AG08395 (cell line): ENCODE measurements around the gene TBX10.
"Not testable (repeated sequence)": the region's sequence is repeated elsewhere in the genome, so short reads cannot be mapped to it uniquely, and the experiment has no call there.

ENCODE experiments used
- DNase-seq: peaks from one replicate; pipeline ENCODE4 v3.0.0; 2012; ENCODE audit warnings: mixed read lengths, low spot score

Gene TBX10

DNA sequence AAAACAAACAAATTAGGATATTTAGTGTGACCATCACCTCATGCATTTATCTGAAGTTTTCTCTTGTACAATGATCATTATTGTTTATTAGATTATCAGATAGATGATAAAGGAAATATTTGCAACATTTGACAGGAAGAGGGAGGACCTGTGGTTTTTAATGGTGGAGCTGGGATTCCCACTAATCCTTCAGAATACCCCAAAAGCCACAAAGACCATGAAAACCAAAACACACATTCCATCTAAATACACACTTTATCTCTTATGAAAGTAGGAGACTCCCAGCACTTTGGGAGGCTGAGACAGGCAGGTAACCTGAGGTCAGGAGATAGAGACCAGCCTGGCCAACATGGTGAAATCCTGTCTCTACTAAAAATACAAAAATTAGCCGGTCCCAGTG, 40.4 kb downstream of the TBX10 start:
- DNase-seq, result no peak

DNA sequence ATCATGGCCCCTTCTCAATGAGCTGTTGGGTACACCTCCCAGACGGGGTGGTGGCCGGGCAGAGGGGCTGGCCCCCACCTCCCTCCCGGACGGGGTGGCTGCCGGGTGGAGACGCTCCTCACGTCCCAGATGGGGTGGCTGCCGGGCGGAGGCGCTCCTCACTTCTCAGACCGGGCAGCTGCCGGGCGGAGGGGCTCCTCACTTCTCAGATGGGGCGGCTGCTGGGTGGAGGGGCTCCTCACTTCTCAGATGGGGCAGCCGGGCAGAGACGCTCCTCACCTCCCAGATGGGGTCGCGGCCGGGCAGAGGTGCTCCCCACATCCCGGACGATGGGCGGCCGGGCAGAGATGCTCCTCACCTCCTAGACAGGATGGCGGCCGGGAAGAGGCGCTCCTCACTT, 41.6 kb downstream of the TBX10 start:
- DNase-seq, result not testable (repeated sequence)

DNA sequence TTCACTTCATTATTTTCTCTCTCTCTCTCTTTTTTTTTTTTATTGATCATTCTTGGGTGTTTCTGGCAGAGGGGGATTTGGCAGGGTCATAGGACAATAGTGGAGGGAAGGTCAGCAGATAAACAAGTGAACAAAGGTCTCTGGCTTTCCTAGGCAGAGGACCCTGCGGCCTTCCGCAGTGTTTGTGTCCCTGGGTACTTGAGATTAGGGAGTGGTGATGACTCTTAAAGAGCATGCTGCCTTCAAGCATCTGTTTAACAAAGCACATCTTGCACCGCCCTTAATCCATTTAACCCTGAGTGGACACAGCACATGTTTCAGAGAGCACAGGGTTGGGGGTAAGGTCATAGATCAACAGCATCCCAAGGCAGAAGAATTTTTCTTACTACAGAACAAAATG, 42.1 kb downstream of the TBX10 start:
- DNase-seq, result not testable (repeated sequence)

DNA sequence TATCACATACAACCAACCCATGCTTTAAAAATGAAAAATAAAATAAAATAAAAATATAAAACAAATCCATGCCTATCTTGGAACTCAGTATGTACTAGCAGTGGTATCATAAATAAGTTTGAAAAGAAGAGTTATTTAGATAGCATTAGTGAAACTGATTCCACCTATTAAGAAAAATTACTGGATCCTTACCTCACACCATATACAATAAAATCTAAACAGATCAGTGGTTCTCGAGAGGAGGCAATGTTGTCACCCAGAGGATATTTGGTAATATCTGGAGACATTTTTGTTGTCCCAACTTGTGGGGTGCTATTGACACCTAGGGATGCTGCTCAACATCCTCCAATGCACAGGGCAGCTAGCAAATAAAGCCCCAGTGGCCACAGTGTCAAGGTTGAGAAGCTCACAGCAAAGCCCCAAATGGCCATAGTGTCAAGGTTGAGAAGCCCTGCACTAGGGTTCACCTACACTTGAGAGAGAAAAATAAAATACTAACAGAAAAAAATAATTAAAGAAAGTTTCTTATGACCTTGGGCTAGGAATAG, 42.7 kb downstream of the TBX10 start:
- DNase-seq, result no peak

DNA sequence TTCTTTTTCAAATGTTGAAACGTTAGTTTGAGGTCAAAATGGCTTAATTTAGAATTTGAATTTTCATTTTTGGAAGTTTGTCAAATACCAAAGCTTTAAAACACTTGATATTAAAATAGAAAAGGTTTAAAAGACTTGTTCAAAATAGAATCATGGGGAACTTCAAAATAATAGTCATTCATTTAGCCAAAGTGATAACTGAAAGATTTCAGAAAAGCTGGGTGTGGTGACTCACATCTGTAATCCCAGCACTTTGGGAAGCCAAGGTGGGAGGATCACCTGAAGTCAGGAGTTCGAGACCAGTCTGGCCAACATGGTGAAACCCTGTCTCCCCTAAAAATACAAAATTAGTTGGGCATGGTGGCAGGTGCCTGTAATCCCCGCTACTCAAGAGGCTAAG, 45.1 kb downstream of the TBX10 start:
- DNase-seq, result no peak

DNA sequence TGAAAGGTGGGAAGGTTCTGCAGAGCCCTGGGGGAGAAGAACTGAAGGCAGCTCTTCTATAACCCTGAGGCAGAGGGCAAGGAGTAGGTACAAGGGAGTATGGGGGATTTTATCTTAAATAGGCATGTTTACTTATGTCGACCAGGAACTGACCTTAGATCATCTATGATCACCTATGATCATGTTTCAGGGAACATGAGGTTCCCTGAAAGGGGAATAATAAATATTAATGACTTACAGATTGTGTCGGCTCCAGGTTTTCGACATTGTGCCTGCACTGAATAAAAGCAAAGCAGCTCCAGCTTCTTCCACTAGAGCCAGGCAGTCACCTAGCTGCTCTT, 46.0 kb downstream of the TBX10 start:
- no peak for DNase-seq

DNA sequence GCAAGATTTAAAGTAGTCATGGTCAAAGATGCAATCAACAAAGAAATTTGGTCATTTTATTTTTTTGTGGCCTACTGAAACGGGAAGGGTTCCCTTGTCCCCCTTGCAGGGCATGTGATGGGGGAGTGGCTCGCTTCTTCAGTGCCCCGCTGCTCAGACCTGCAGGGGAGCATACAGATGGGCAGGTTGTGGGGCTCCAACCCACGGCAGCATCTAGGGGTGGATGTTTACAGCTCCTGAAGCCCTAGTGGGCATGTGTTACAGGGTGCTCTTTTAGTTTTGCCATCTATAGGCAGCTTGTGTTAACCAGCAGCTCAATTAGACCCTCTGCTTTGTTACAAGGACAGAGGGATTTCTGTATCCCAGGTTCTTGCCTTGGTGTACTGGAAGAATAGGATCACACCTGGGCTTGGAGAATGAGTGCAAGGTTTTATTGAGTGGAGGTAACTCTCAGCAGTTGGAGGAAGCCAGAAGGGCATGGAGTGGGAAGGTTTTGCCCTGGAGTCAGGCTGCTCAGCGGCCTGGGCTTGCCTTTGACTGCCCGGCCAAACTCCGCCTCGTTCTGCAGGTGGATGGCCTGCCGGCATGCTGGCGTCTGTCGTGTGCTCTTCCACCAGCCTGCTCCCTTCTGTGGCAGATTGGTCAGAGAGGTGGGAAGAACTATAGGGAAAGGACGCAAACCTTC, 46.5 kb downstream of the TBX10 start:
- no peak for DNase-seq

DNA sequence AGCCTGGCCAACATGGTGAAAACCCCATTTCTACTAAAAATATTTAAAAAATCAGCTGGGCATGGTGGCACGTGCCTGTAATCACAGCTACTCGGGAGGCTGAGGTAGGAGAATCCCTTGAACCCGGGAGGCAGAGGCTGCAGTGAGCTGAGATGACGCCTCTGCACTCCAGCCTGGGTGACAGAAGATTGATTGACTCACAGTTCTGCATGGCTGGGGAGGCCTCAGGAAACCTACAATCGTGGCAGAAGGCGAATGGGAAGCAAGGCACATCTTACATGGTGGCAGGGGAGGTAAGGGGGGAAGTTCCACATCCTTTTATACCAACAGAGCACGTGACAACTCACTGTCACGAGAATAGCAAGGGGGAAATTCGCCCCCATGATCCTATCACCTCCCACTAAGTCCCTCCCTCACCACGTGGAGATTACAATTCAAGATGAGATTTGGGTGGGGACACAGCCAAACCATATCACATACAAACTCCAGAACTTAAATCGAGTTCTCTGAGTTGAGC, 50.6 kb downstream of the TBX10 start:
- not testable (repeated sequence) for DNase-seq

DNA sequence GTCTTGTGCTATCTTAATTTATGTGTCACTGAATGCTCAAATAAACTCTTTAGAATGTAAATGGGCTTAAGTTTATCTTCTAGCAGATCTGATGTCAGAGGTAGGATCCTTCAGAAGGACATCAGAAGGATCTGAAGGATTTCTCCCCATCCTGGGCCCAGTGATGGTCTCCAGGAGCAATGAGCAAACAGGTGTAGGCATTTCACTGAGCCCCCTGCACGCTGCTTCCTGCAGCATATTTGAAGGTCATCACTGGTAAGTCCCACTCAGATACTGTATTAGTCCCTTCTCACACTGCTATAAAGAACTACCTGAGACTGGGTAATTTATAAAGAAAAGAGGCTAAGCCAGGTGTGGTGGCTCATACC, 51.4 kb downstream of the TBX10 start:
- no peak for DNase-seq

DNA sequence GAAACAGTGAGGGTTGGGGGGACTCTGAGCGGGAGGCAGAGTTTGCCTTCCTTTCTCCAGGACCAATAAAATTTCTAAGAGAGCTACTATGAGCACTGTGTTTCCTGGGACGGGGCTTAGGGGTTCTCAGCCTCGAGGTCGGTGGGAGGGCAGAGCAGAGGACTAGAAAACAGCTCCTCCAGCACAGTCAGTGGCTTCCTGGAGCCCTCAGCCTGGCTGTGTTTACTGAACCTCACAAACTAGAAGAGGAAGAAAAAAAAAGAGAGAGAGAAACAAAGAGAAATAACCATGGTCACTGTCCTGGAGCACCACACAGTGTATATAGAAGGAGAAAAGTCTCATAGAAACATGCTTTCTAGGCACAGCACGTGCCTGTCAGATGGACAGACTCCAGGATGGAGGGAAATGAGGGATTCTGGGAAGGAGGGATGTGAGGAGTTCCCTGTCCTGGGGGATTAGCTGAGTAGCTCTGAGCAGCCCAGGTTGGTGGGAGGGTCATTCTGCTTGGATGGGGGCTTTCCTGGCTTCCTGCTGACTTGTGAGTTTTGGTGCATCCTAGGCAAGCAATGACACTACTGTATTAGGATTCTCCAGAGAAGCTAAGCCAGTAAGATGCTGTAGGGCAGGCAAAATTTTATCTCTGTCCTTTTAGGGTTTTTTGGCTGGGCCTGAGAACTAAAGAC, 52.9 kb downstream of the TBX10 start:
- DNase-seq, result no peak

DNA sequence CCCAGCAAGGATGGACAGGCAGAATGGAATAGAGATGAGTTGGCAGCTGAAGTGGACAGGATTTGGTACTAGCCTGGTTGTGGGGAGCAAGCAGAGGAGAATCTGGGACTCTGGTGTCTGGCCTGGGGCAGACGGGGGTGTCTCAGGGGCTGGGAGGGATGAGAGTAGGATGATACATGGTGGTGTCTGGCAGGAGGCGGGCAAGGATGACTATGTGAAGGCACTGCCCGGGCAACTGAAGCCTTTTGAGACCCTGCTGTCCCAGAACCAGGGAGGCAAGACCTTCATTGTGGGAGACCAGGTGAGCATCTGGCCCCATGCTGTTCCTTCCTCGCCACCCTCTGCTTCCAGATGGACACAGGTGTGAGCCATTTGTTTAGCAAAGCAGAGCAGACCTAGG, 53.7 kb downstream of the TBX10 start:
- no peak for DNase-seq

DNA sequence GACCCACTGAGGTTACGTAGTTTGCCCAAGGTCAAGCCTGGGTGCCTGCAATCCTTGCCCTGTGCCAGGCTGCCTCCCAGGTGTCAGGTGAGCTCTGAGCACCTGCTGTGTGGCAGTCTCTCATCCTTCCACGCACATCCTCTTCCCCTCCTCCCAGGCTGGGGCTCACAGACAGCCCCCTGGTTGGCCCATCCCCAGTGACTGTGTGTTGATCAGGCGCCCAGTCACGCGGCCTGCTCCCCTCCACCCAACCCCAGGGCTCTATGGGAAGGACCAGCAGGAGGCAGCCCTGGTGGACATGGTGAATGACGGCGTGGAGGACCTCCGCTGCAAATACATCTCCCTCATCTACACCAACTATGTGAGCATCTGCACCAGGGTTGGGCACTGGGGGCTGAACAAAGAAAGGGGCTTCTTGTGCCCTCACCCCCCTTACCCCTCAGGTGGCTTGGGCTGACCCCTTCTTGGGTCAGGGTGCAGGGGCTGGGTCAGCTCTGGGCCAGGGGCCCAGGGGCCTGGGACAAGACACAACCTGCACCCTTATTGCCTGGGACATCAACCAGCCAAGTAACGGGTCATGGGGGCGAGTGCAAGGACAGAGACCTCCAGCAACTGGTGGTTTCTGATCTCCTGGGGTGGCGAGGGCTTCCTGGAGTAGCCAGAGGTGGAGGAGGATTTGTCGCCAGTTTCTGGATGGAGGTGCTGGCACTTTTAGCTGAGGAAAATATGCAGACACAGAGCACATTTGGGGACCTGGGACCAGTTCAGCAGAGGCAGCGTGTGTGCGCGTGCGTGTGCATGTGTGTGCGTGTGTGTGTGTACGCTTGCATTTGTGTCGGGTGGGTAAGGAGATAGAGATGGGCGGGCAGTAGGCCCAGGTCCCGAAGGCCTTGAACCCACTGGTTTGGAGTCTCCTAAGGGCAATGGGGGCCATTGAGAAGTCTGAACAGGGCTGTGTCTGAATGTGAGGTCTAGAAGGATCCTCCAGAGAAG, 54.4 kb downstream of the TBX10 start:
- no peak for DNase-seq

DNA sequence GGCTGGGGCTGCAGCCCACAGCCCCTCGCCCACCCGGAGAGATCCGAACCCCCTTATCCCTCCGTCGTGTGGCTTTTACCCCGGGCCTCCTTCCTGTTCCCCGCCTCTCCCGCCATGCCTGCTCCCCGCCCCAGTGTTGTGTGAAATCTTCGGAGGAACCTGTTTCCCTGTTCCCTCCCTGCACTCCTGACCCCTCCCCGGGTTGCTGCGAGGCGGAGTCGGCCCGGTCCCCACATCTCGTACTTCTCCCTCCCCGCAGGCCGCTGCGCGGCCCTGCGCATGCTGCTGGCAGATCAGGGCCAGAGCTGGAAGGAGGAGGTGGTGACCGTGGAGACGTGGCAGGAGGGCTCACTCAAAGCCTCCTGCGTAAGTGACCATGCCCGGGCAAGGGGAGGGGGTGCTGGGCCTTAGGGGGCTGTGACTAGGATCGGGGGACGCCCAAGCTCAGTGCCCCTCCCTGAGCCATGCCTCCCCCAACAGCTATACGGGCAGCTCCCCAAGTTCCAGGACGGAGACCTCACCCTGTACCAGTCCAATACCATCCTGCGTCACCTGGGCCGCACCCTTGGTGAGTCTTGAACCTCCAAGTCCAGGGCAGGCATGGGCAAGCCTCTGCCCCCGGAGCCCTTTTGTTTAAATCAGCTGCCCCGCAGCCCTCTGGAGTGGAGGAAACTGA, 55.2 kb downstream of the TBX10 start:
- peak; percentile 64 for DNase-seq

DNA sequence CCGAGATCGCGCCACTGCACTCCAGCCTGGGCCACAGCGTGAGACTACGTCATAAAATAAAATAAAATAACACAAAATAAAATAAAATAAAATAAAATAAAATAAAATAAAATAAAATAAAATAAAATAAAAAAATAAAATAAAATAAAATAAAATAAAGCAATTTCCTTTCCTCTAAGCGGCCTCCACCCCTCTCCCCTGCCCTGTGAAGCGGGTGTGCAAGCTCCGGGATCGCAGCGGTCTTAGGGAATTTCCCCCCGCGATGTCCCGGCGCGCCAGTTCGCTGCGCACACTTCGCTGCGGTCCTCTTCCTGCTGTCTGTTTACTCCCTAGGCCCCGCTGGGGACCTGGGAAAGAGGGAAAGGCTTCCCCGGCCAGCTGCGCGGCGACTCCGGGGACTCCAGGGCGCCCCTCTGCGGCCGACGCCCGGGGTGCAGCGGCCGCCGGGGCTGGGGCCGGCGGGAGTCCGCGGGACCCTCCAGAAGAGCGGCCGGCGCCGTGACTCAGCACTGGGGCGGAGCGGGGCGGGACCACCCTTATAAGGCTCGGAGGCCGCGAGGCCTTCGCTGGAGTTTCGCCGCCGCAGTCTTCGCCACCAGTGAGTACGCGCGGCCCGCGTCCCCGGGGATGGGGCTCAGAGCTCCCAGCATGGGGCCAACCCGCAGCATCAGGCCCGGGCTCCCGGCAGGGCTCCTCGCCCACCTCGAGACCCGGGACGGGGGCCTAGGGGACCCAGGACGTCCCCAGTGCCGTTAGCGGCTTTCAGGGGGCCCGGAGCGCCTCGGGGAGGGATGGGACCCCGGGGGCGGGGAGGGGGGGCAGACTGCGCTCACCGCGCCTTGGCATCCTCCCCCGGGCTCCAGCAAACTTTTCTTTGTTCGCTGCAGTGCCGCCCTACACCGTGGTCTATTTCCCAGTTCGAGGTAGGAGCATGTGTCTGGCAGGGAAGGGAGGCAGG, 56.0 kb downstream of the TBX10 start, which contains the start of gene GSTP1:
Gene GSTP1 (plus strand): TSS at position 566 of the 958 bp plus-strand sequence. CDS start 32 bp downstream, at position 598.
- peak; percentile 94 for DNase-seq

DNA sequence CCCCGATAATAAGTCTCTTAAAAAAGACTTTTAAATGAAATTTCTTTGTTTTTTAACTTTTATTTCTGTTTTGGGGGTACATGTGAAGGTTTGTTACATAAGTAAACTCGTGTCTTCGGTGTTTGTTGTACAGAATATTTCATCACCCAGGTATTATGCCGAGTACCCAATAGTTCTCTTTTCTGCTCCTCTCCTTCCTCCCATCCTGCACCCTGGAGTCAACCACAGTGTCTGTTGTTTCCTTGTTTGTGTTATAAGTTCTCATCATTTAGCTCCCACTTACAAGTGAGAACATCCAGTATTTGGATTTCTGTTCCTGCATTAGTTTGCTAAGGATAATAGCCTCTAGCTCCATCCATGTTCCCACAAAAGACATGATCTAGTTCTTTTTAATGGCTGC, 57.6 kb downstream of the TBX10 start:
- DNase-seq, result no peak

DNA sequence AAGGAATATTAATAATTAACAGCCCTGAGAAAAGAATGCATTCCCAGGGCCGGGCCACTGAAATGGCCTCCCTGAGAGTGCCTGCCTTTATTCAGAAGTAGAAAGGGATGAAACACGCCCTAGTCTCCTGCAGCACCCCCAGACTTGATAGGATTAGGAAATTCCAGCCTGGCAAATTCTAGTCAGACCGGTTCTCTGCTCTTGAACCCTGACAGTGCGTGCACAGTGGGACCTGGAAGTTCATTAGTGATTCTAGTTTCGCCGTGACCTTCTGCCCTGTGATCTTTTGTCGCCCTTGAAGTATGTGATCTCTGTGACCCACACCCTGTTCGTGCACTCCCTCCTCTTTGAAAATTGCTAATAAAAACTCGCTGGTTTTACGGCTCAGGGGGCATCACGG, 58.1 kb downstream of the TBX10 start:
- no peak for DNase-seq
